ENCODE measurements around the gene NDUFAF2.

NDUFAF2 gene

GRCh38 chr5:61047346-61047745, 102.3 kb downstream of the NDUFAF2 start:
- TF ChIP-seq CTCF (IDR thresholded peaks at IDR 0.05; ENCODE audit: insufficient read depth, low read length, missing control alignments): no peak
- ChIA-PET CTCF (no interaction called here), POLR2A (no interaction called here)
- no peak overlapping the region for H3K4me3 ChIP-seq (ENCODE audit: low read depth, low read length)
- DNase-seq (ENCODE audit: low read depth, low spot score): no peak

GRCh38 chr5:61048534-61048933, 103.5 kb downstream of the NDUFAF2 start:
- no peak overlapping the region for H3K4me3 ChIP-seq (ENCODE audit: low read depth, low read length)
- peak; percentile 37 for DNase-seq (ENCODE audit: low read depth, low spot score)
- TF ChIP-seq CTCF (IDR thresholded peaks at IDR 0.05; ENCODE audit: insufficient read depth, low read length, missing control alignments): no peak
- ChIA-PET POLR2A (no interaction called here), CTCF (no interaction called here)

- POLR2A ChIA-PET: no interaction called here
- TF ChIP-seq CTCF (IDR thresholded peaks at IDR 0.05; ENCODE audit: insufficient read depth, low read length, missing control alignments): no peak
- DNase-seq (ENCODE audit: low read depth, low spot score): no peak
- CTCF ChIA-PET: no interaction called here
- H3K4me3 ChIP-seq (ENCODE audit: low read depth, low read length): no peak overlapping the region
These were observed 105.3 kb downstream of the NDUFAF2 start for GRCh38 chr5:61050292-61050691.

- no peak for TF ChIP-seq CTCF (IDR thresholded peaks at IDR 0.05; ENCODE audit: insufficient read depth, low read length, missing control alignments)
- no peak for DNase-seq (ENCODE audit: low read depth, low spot score)
- ChIA-PET CTCF (interaction anchor here (0.8 to 6.3 kb wide), 4 partner anchors 11 to 608 kb away, joined by 3 to 63 read pairs (median 3); no protein-coding TSS in a partner anchor), POLR2A (no interaction called here)
- no peak overlapping the region for H3K4me3 ChIP-seq (ENCODE audit: low read depth, low read length)
These were observed 106.3 kb downstream of the NDUFAF2 start for GRCh38 chr5:61051267-61051666.

GRCh38 chr5:61052882-61053281, 107.9 kb downstream of the NDUFAF2 start:
- TF ChIP-seq CTCF (IDR thresholded peaks at IDR 0.05; ENCODE audit: insufficient read depth, low read length, missing control alignments): no peak
- ChIA-PET POLR2A (no interaction called here), CTCF (interaction anchor here (0.7 to 6.3 kb wide), 4 partner anchors 41 to 606 kb away, joined by 3 to 63 read pairs (median 14); partner anchors contain the start of gene ZSWIM6)
- no peak overlapping the region for H3K4me3 ChIP-seq (ENCODE audit: low read depth, low read length)
- DNase-seq (ENCODE audit: low read depth, low spot score): peak; percentile 66

GRCh38 chr5:61053937-61054336, 108.9 kb downstream of the NDUFAF2 start:
- H3K4me3 ChIP-seq (ENCODE audit: low read depth, low read length): no peak overlapping the region
- no peak for TF ChIP-seq CTCF (IDR thresholded peaks at IDR 0.05; ENCODE audit: insufficient read depth, low read length, missing control alignments)
- ChIA-PET CTCF (interaction anchor here (1.0 to 6.3 kb wide), 6 partner anchors 25 to 605 kb away, joined by 3 to 63 read pairs (median 12); partner anchors contain the start of gene ZSWIM6), POLR2A (no interaction called here)
- DNase-seq (ENCODE audit: low read depth, low spot score): no peak

Measured in AG04449 (cell line).